Neural cell (in vitro differentiated cells): Measurements from ENCODE around the gene WNT16.
A peak's percentile ranks its signal among the peaks of the same experiment; 100 is the strongest.

Experiments
- CTCF ChIP-seq: fragments of 450-650 bp; IDR thresholded peaks from 2 replicates; pipeline ENCODE4 v1.5.1; 2014; ENCODE audit warnings: antibody characterized with exemption, mild to moderate bottlenecking, moderate library complexity; ENCODE audit not compliant: poor library complexity, severe bottlenecking
- EZH2 ChIP-seq: fragments of 200-600, 300-800 bp; shearing (Covaris generic), sonication (generic); IDR thresholded peaks from 2 replicates; pipeline ENCODE4 v1.6.1; 2014; ENCODE audit warnings: antibody characterized with exemption, low read length, borderline replicate concordance, mild to moderate bottlenecking; ENCODE audit not compliant: insufficient read depth, poor library complexity, severe bottlenecking

- TF ChIP-seq CTCF (peak; percentile 26), EZH2 (no peak)
Measured at GRCh38 chr7:121329191-121330052, 622 bp downstream of the WNT16 start.
